Uterine smooth muscle cell (primary cell): ENCODE results near the gene C5orf24. TPM values are rescaled to one million over a fixed set of nuclear protein-coding genes. Genes with fewer than 3 reads are reported as not detected.

Experiments
- total RNA-seq: library from RNA; depleted of rRNA; stranded (reverse); fragments of >200 nt; gene quantifications from 2 replicates; pipeline ENCODE4 v1.2.3, GENCODE V29; 2014

Gene C5orf24
- total RNA-seq = 41.0 and 42.4 TPM in 2 replicates

GRCh38 chr5:134845852-134846640 lies at the start of gene C5orf24:
Gene C5orf24, plus strand, starts transcription at chr5:134845968. Its CDS starts 8,933 bp downstream, at chr5:134854901.

GRCh38 chr5:134873987-134874830 lies 28.4 kb downstream of the C5orf24 start, which contains the start of gene TXNDC15:
Gene TXNDC15, plus strand, starts transcription at chr5:134874371. Its CDS starts 57 bp downstream, at chr5:134874428.

DNA sequence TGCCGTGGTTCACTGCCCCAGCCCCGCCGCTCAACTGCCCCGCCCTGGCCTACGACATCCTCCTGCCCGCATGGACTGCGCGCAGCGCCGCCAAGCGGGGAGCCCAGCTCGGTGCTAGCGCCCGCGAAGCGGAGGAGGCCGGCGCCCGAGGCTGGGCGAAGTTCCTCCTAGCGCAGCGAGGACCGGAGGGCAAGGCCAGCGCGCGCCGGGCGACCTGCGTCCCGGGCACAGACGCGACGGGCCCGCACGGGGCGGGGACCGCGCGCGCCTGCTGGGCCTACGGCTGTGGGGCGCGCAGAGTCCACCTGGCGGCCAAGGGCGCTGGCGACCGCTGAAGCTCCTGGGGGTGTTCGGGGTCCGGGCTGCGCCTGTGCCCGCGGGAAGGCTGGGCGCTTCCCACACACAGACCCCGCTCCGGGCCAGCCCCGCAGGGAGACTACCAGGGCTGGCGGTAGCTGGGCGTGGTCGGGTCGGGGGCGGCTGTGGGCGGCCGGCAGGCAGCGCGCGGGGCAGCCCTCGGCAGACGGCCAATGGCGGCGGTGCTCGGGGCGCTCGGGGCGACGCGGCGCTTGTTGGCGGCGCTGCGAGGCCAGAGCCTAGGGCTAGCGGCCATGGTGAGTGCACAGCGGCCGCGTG lies 59.0 kb downstream of the C5orf24 start, which contains the start of gene PCBD2:
TSS of gene PCBD2 (plus strand) at position 522 of the 636 bp plus-strand sequence. CDS start at position 531, 9 bp downstream.

Other genes starting within 250 kb of the C5orf24 start
- 107 and 113 TPM in 2 replicates for gene SAR1B, start 213.1 kb upstream of the C5orf24 start, total RNA-seq
- 28.1 and 30.9 TPM in 2 replicates for gene SEC24A, start 197.2 kb upstream of the C5orf24 start, total RNA-seq
- 33.2 and 48.1 TPM in 2 replicates for gene CAMLG, start 107.4 kb upstream of the C5orf24 start, total RNA-seq
- gene DDX46, start 87.2 kb upstream of the C5orf24 start, total RNA-seq = 20.1 and 28.0 TPM in 2 replicates
- gene TXNDC15, start 28.4 kb downstream of the C5orf24 start, total RNA-seq = 126 and 137 TPM in 2 replicates
- 2.9 and 5.2 TPM in 2 replicates for gene PCBD2, start 59.2 kb downstream of the C5orf24 start, total RNA-seq
- gene CATSPER3, start 121.9 kb downstream of the C5orf24 start, total RNA-seq = 0.12 and 0.22 TPM in 2 replicates
- 1.5 and 2.2 TPM in 2 replicates for gene PITX1, start 188.3 kb downstream of the C5orf24 start, total RNA-seq